Hepatocyte (in vitro differentiated cells): ENCODE data around the gene GPR39. TPM values are rescaled to one million over a fixed set of nuclear protein-coding genes. Genes with fewer than 3 reads are reported as not detected.
A peak's percentile ranks its signal among the peaks of the same experiment; 100 is the strongest.

Experiments
- DNase-seq: peaks from one replicate; pipeline ENCODE4 v3.0.0-alpha.2; 2016; ENCODE audit warnings: low spot score
- H2AFZ ChIP-seq: fragments of 200-600 bp; sonication (generic); 2 replicates; pipeline ENCODE4 v1.6.0; 2016; ENCODE audit warnings: antibody characterized with exemption, mild to moderate bottlenecking
- H3K27ac ChIP-seq: fragments of 200-600 bp; sonication (generic); 2 replicates; pipeline ENCODE4 v1.5.1; 2016; ENCODE audit warnings: mild to moderate bottlenecking
- H3K27me3 ChIP-seq: fragments of 200-600 bp; sonication (generic); 2 replicates; pipeline ENCODE4 v1.6.1; 2016
- H3K36me3 ChIP-seq: fragments of 200-600 bp; sonication (generic); replicated peaks from 2 replicates; pipeline ENCODE4 v1.5.1; 2016; ENCODE audit warnings: low read depth; ENCODE audit not compliant: insufficient read depth
- H3K4me1 ChIP-seq: fragments of 200-600 bp; sonication (generic); 2 replicates; pipeline ENCODE4 v1.5.1; 2016; ENCODE audit warnings: mild to moderate bottlenecking, moderate library complexity; ENCODE audit not compliant: insufficient read depth
- H3K4me2 ChIP-seq: fragments of 200-600 bp; sonication (generic); 2 replicates; pipeline ENCODE4 v1.6.0; 2016
- H3K4me3 ChIP-seq: fragments of 200-600 bp; sonication (generic); 2 replicates; pipeline ENCODE4 v1.5.1; 2016; ENCODE audit warnings: mild to moderate bottlenecking
- H3K79me2 ChIP-seq: fragments of 200-600 bp; sonication (generic); 2 replicates; pipeline ENCODE4 v1.6.0; 2017; ENCODE audit warnings: mild to moderate bottlenecking
- H3K9me2 ChIP-seq: fragments of 200-600 bp; sonication (generic); replicated peaks from 2 replicates; pipeline ENCODE4 v1.6.0; 2017; ENCODE audit warnings: mild to moderate bottlenecking; ENCODE audit not compliant: insufficient read depth
- H3K9me3 ChIP-seq: fragments of 200-600 bp; sonication (generic); 2 replicates; pipeline ENCODE4 v1.5.1; 2016; ENCODE audit warnings: low read depth, mild to moderate bottlenecking
- H4K20me1 ChIP-seq: fragments of 200-600 bp; sonication (generic); 2 replicates; pipeline ENCODE4 v1.6.0; 2016; ENCODE audit warnings: mild to moderate bottlenecking; ENCODE audit not compliant: insufficient read depth, poor library complexity, severe bottlenecking
- EZH2 ChIP-seq: fragments of 200-600 bp; sonication (generic); IDR thresholded peaks from 2 replicates; pipeline ENCODE4 v1.6.1; 2016; ENCODE audit warnings: antibody characterized with exemption, mild to moderate bottlenecking, borderline replicate concordance
- EZH2phosphoT487 ChIP-seq: fragments of 200-600 bp; sonication (generic); IDR thresholded peaks from one replicate; pipeline ENCODE4 v1.6.1; 2018; ENCODE audit warnings: antibody characterized with exemption, mild to moderate bottlenecking, low read depth, moderate library complexity; ENCODE audit not compliant: unreplicated experiment, severe bottlenecking
- WGBS: methylation state at CpG from one replicate; pipeline ENCODE4 v1.1.6; 2016; ENCODE audit warnings: low lambda C conversion rate; ENCODE audit errors: missing lambda C conversion rate; 5-methylcytosine and 5-hydroxymethylcytosine counted together
- polyA plus RNA-seq: library from polyadenylated mRNA; unstranded; fragments of >200 nt; fragmentation: Nextera tagmentation; extraction: Ambion mirVana; gene quantifications from 2 replicates; pipeline ENCODE4 v1.2.1, GENCODE V29; 2016
- total RNA-seq: library from RNA; depleted of rRNA; stranded (reverse); fragments of >200 nt; gene quantifications from 2 replicates; pipeline ENCODE4 v1.2.3, GENCODE V29; 2014
- TF ChIP-seq, protein P1 (sequence below): fragments of 200-600 bp; sonication (generic); IDR thresholded peaks from 2 replicates; pipeline ENCODE4 v1.5.1; 2016; ENCODE audit warnings: antibody characterized with exemption, mild to moderate bottlenecking; ENCODE audit not compliant: poor library complexity

The GPR39 gene
- total and polyA plus RNA-seq, 2 experiments from 2014 or later: 11.1 to 14.5 TPM

DNA sequence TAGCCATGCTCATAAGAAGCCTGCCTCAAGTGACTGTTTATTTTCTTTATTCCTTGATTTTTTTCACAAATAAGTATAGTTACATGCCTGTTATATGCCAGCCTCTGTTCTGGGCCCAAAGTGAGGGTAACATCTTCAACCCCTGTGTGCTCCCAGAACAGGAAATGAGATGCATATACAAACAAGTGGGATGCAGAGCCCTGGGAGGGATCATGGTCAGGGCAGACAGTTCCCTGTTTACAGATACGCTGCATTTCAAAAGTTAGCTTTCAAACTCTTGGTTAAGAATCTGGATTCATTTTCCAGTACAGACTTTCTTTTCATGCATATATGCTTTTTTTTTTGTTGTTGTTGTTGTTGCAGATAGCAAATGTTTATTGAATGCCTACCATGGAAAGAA lies 24.4 kb downstream of the GPR39 start:
- peak overlapping the region; percentile 77 for H3K27ac ChIP-seq
- H3K4me1 ChIP-seq: peaks cover 22% of the 10 kb centered on the region
- TF ChIP-seq EZH2 (no peak), EZH2phosphoT487 (no peak)
- TF ChIP-seq, protein P1, sequence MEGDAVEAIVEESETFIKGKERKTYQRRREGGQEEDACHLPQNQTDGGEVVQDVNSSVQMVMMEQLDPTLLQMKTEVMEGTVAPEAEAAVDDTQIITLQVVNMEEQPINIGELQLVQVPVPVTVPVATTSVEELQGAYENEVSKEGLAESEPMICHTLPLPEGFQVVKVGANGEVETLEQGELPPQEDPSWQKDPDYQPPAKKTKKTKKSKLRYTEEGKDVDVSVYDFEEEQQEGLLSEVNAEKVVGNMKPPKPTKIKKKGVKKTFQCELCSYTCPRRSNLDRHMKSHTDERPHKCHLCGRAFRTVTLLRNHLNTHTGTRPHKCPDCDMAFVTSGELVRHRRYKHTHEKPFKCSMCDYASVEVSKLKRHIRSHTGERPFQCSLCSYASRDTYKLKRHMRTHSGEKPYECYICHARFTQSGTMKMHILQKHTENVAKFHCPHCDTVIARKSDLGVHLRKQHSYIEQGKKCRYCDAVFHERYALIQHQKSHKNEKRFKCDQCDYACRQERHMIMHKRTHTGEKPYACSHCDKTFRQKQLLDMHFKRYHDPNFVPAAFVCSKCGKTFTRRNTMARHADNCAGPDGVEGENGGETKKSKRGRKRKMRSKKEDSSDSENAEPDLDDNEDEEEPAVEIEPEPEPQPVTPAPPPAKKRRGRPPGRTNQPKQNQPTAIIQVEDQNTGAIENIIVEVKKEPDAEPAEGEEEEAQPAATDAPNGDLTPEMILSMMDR: no peak
- no peaks in the 10 kb centered on the region for H3K36me3 ChIP-seq
- H3K4me2 ChIP-seq: no peak overlapping the region
- no peak overlapping the region for H2AFZ ChIP-seq
- H3K79me2 ChIP-seq: peaks cover 48% of the 10 kb centered on the region
- H3K27me3 ChIP-seq: no peaks in the 10 kb centered on the region
- H3K9me3 ChIP-seq: no peaks in the 10 kb centered on the region
- 54% methylated on average over 1 of the region's 1 CpG for WGBS
- no peak for DNase-seq
- H3K9me2 ChIP-seq: no peaks in the 10 kb centered on the region
- H4K20me1 ChIP-seq: no peaks in the 10 kb centered on the region
- H3K4me3 ChIP-seq: no peak overlapping the region

DNA sequence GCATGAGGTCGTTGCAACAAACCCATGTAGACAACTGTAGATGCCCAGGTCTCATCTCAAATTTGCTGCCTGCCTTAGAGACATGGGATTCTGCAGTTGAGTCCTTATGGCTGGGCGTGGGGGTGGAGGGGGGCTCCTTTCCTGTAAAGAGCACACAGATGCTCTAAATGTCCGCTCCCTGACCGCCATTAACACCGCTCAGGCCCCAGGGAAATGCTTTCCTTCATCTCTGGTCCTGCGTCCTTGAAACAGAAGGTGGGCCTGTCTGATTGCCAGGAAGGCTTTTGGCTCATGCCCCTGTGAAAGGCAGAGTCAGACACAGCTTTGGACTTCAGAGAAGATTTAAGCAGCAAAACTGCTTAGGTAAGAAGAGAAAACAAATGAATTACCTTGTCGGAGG lies 25.7 kb downstream of the GPR39 start:
- H3K4me3 ChIP-seq: no peak overlapping the region
- peaks cover 22% of the 10 kb centered on the region for H3K4me1 ChIP-seq
- H4K20me1 ChIP-seq: no peaks in the 10 kb centered on the region
- no peak for TF ChIP-seq EZH2
- no peak for TF ChIP-seq EZH2phosphoT487
- TF ChIP-seq, protein P1: no peak
- peaks cover 37% of the 10 kb centered on the region for H3K79me2 ChIP-seq
- H3K27me3 ChIP-seq: no peaks in the 10 kb centered on the region
- H3K36me3 ChIP-seq: no peaks in the 10 kb centered on the region
- H2AFZ ChIP-seq: no peak overlapping the region
- no peaks in the 10 kb centered on the region for H3K9me2 ChIP-seq
- no peak overlapping the region for H3K4me2 ChIP-seq
- 81% methylated on average over 7 of the region's 7 CpGs for WGBS
- no peak for DNase-seq
- H3K27ac ChIP-seq: no peak overlapping the region
- H3K9me3 ChIP-seq: no peaks in the 10 kb centered on the region

DNA sequence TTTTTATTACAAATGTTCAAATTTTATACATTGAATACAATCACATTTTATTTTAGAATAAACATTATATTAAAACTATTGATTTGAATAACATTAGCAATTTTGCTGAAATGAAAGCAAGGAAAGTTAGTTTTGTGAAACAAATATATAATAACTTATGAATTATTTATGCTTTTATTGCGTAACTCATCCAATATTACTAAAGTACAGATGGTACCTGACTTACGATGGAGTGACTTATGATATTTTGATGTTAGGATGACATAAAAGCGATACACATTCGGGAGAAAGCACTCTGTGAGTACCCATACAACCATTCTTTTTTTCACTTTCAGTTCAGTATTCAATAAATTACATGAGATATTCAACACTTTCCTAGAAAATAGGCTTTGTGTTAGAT lies 26.5 kb downstream of the GPR39 start:
- Histone ChIP-seq H4K20me1 (no peaks in the 10 kb centered on the region), H3K4me2 (no peak overlapping the region), H2AFZ (no peak overlapping the region), H3K27me3 (no peaks in the 10 kb centered on the region), H3K9me2 (no peaks in the 10 kb centered on the region), H3K79me2 (peaks cover 29% of the 10 kb centered on the region), H3K4me1 (peaks cover 22% of the 10 kb centered on the region), H3K36me3 (no peaks in the 10 kb centered on the region), H3K9me3 (no peaks in the 10 kb centered on the region), H3K27ac (no peak overlapping the region), H3K4me3 (no peak overlapping the region)
- TF ChIP-seq, protein P1: no peak
- TF ChIP-seq EZH2phosphoT487 (no peak), EZH2 (no peak)
- no peak for DNase-seq
- WGBS: 96% methylated on average over 4 of the region's 4 CpGs

DNA sequence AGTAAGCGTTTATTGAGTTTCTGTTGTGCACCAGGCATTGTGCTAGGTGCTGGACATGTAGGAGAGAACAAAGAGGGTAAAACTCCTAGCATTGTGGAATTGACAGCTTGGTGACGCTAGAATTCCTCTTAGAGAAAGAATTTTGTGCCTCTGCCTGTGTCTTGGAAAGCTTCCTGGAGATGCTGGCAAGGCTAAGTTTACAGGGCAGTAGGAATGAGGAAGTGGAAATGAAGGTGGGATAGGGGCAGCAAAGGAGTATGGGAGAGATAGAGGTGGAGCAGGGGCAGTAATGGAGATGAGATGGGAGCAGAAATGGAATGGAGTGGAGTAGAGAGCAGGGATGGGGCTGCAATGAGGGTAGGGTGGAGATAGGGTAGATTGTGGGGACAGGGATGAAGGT lies 29.8 kb downstream of the GPR39 start:
- H3K4me2 ChIP-seq: no peak overlapping the region
- peaks cover 18% of the 10 kb centered on the region for H3K79me2 ChIP-seq
- TF ChIP-seq EZH2phosphoT487: no peak
- TF ChIP-seq EZH2: no peak
- H3K4me1 ChIP-seq: no peaks in the 10 kb centered on the region
- DNase-seq: no peak
- H3K4me3 ChIP-seq: no peak overlapping the region
- H3K9me2 ChIP-seq: no peaks in the 10 kb centered on the region
- no peak overlapping the region for H3K27ac ChIP-seq
- WGBS: 89% methylated on average over 2 of the region's 2 CpGs
- H4K20me1 ChIP-seq: no peaks in the 10 kb centered on the region
- H3K36me3 ChIP-seq: no peaks in the 10 kb centered on the region
- H3K9me3 ChIP-seq: no peaks in the 10 kb centered on the region
- H2AFZ ChIP-seq: no peak overlapping the region
- no peaks in the 10 kb centered on the region for H3K27me3 ChIP-seq
